ENCODE measurements around the gene PHF21B.

PHF21B gene

DNA sequence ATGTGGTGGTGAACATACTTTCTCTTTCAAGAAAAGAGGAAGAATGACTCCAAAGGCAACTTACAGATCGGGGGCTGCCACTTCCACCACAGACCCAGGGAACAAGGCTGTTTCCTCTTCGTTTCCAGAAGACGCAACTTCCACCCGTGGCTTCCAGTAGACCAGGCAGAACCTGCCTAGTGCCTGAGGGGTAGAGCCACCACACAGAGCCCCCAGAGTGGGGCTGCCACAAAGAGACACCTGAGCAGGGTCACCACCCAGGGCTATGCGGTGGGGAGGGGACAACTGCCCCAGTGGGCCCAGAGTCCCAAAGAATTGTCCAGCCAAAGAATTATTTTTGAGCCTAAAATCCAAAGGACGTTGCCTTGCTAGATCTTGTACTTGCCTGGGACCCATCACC is 16.7 kb upstream of the PHF21B start:
- CTCF ChIA-PET: no interaction called here
- DNase-seq (ENCODE audit: extremely low spot score): no peak
- no peak for TF ChIP-seq TARDBP (IDR thresholded peaks at IDR 0.05)
- TF ChIP-seq ARNT (IDR thresholded peaks at IDR 0.05): no peak
- TF ChIP-seq HDGF (IDR thresholded peaks at IDR 0.05; ENCODE audit: borderline replicate concordance): no peak
- no peak for TF ChIP-seq SUZ12 (IDR thresholded peaks at IDR 0.05)
- no peak for TF ChIP-seq CTBP1 (IDR thresholded peaks at IDR 0.05; ENCODE audit: borderline replicate concordance)
- TF ChIP-seq ELF4 (IDR thresholded peaks at IDR 0.05): no peak
- POLR2A ChIA-PET: no interaction called here

DNA sequence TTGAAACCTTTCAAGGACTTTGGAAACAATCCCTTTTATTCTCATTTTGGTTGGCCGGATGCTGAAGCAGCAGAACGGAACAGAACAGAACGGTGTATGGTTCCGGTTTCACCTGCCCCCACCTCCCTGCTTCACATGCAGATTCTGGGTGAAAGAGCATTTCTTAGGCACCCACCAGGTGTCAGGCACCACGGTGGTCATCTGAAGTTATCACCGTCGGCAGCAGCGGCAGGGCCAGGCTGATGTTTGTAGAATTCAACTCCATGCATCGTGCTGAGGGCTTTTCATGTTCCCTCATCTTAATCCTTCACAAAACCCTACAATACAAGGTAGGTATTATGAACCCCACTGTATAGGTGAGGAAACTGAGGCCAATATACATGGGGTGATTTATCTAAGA is 13.6 kb upstream of the PHF21B start:
- ChIA-PET POLR2A (no interaction called here), CTCF (no interaction called here)
- TF ChIP-seq FOXA1 (IDR thresholded peaks at IDR 0.05) (no peak), TARDBP (IDR thresholded peaks at IDR 0.05) (no peak), ELF4 (IDR thresholded peaks at IDR 0.05) (no peak), CTBP1 (IDR thresholded peaks at IDR 0.05; ENCODE audit: borderline replicate concordance) (no peak)
- DNase-seq (ENCODE audit: extremely low spot score): no peak

DNA sequence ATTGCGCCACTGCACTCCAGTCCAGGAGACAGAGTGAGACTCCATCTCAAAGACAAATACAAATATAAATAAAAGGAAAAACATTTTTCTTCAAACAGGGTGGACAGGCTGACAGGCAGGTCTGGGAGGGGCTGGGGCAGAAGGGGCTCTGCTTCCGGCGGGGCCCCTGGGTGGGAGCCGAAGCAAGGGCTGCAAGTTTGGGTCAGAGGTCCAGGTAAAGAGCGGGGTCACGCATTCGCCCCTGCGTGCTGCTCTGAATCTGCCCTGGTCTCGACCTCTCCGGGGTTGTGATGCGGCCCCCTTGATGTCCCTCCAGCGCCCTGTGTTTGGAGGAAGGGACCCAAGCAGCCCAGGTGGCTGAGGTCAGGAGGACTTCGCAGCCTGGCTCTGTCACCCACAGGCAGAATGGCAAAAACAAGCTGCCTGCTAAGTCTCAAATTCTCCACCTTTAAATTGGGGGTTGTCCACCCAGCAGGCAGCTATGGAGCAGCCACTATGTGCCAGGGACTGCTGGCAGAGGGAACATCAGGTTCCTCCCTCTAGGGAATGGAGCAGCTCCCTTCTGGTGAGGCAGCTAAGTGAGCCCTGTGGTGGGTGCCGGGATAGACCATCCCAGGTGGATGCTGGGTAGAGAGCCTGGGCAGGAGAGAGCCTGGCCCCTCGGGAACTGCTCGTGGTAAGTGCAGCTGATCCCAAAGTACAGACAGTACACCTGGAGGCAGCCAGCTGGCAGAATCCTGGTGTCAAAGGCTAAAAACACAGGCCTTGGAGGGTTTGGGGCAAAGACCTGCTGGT is 10.3 kb upstream of the PHF21B start:
- TF ChIP-seq ELF4 (IDR thresholded peaks at IDR 0.05) (no peak), L3MBTL2 (conservative IDR thresholded peaks at IDR 0.05) (no peak), LEF1 (IDR thresholded peaks at IDR 0.05; ENCODE audit: borderline replicate concordance) (no peak), TARDBP (IDR thresholded peaks at IDR 0.05) (no peak), HDGF (IDR thresholded peaks at IDR 0.05; ENCODE audit: borderline replicate concordance) (no peak), BHLHE40 (IDR thresholded peaks at IDR 0.05; ENCODE audit: borderline replicate concordance) (no peak), ARNT (IDR thresholded peaks at IDR 0.05) (no peak), FOXM1 (IDR thresholded peaks at IDR 0.05; ENCODE audit: borderline replicate concordance) (no peak), SUZ12 (IDR thresholded peaks at IDR 0.05) (no peak), NFRKB (IDR thresholded peaks at IDR 0.05) (no peak), CTBP1 (IDR thresholded peaks at IDR 0.05; ENCODE audit: borderline replicate concordance) (no peak), FOXK2 (IDR thresholded peaks at IDR 0.05) (no peak), ZNF384 (IDR thresholded peaks at IDR 0.05) (no peak), FOXA1 (IDR thresholded peaks at IDR 0.05) (no peak)
- TF ChIP-seq, protein P1, sequence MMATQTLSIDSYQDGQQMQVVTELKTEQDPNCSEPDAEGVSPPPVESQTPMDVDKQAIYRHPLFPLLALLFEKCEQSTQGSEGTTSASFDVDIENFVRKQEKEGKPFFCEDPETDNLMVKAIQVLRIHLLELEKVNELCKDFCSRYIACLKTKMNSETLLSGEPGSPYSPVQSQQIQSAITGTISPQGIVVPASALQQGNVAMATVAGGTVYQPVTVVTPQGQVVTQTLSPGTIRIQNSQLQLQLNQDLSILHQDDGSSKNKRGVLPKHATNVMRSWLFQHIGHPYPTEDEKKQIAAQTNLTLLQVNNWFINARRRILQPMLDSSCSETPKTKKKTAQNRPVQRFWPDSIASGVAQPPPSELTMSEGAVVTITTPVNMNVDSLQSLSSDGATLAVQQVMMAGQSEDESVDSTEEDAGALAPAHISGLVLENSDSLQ (IDR thresholded peaks at IDR 0.05): no peak
- ChIA-PET POLR2A (no interaction called here), CTCF (interaction anchor here (0.6 kb wide), 1 partner anchor 15 kb away, joined by 3 read pairs; no protein-coding TSS in a partner anchor)
- DNase-seq (ENCODE audit: extremely low spot score): no peak

DNA sequence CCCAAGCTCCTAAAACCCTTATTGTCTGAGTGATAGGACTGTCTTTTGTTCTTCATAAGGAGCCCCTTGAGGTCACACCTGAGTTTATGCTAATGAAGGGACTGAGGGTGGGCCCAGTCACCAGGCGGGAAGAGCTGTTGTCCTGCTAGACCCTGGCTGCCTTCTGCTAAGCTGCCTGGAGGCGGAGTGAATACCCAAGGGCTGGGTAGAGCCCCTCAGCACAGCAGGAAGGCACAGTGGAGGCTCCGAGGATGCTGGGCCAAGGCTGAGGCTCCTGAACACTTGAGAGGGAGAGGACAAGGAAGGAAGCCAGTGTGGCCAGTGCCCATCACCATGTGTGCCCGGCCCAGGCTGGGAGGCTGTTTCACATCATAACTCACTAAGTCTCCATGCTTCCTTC is 4.8 kb upstream of the PHF21B start:
- ChIA-PET POLR2A (no interaction called here), CTCF (no interaction called here)
- no peak for DNase-seq (ENCODE audit: extremely low spot score)
- TF ChIP-seq, protein P1 (IDR thresholded peaks at IDR 0.05): no peak
- TF ChIP-seq NFRKB (IDR thresholded peaks at IDR 0.05): no peak
- TF ChIP-seq TARDBP (IDR thresholded peaks at IDR 0.05): no peak
- TF ChIP-seq ELF4 (IDR thresholded peaks at IDR 0.05): no peak
- TF ChIP-seq FOXM1 (IDR thresholded peaks at IDR 0.05; ENCODE audit: borderline replicate concordance): no peak
- TF ChIP-seq BHLHE40 (IDR thresholded peaks at IDR 0.05; ENCODE audit: borderline replicate concordance): no peak
- TF ChIP-seq LEF1 (IDR thresholded peaks at IDR 0.05; ENCODE audit: borderline replicate concordance): no peak
- no peak for TF ChIP-seq CTBP1 (IDR thresholded peaks at IDR 0.05; ENCODE audit: borderline replicate concordance)

DNA sequence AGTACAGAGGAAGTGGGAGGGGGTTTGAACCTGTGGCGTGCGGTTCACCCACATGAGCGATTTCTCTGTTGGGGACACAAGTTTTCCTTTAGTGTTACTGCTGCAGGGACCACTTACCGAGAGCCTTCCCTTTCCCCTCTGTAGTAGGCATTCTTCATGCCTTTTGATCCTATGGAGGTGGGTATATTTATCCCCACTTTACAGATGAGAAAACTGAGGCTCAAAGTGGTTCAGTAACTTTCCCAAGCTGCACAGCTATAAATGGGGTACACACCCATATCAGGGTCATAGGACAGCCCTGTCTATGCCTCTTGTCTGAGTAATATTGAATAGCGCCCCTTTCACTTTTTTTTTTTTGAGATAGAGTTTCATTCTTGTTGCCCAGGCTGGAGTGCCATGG is 3.3 kb upstream of the PHF21B start:
- TF ChIP-seq CTBP1 (IDR thresholded peaks at IDR 0.05; ENCODE audit: borderline replicate concordance): no peak
- no peak for TF ChIP-seq FOXK2 (IDR thresholded peaks at IDR 0.05)
- no peak for TF ChIP-seq SUZ12 (IDR thresholded peaks at IDR 0.05)
- TF ChIP-seq ZNF384 (IDR thresholded peaks at IDR 0.05): no peak
- TF ChIP-seq LEF1 (IDR thresholded peaks at IDR 0.05; ENCODE audit: borderline replicate concordance): no peak
- TF ChIP-seq HDGF (IDR thresholded peaks at IDR 0.05; ENCODE audit: borderline replicate concordance): no peak
- TF ChIP-seq L3MBTL2 (conservative IDR thresholded peaks at IDR 0.05): no peak
- no peak for TF ChIP-seq TARDBP (IDR thresholded peaks at IDR 0.05)
- TF ChIP-seq FOXA1 (IDR thresholded peaks at IDR 0.05): no peak
- no peak for TF ChIP-seq ARNT (IDR thresholded peaks at IDR 0.05)
- no peak for TF ChIP-seq BHLHE40 (IDR thresholded peaks at IDR 0.05; ENCODE audit: borderline replicate concordance)
- TF ChIP-seq FOXM1 (IDR thresholded peaks at IDR 0.05; ENCODE audit: borderline replicate concordance): no peak
- TF ChIP-seq ELF4 (IDR thresholded peaks at IDR 0.05): no peak
- POLR2A ChIA-PET: no interaction called here
- CTCF ChIA-PET: no interaction called here

DNA sequence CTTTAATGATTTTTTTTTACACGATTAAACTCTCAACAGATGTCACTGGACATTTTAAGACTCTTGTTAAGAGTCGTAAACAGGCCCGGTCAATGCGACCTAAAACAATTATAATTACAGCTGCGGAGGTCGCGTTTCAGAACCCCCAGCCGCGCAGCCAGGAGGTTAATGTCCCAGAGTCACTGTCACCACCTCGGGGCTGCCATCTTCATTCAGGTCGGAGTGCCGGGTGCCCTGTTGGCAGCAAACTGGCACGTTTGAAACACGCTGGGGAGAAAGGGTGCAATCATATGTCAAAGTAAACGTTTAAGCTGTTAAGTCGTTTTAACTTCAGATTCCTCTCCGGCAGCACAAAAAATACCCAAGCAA is 711 bp upstream of the PHF21B start:
- TF ChIP-seq L3MBTL2 (conservative IDR thresholded peaks at IDR 0.05) (0 out of 2 replicates have a peak, but pooled peaks have one; percentile 7), SUZ12 (IDR thresholded peaks at IDR 0.05) (no peak)
- DNase-seq (ENCODE audit: extremely low spot score): no peak
- ChIA-PET POLR2A (no interaction called here), CTCF (no interaction called here)

More for the DNA sequence above, 3.3 kb upstream of the PHF21B start:
- DNase-seq (ENCODE audit: extremely low spot score): no peak

DNA sequence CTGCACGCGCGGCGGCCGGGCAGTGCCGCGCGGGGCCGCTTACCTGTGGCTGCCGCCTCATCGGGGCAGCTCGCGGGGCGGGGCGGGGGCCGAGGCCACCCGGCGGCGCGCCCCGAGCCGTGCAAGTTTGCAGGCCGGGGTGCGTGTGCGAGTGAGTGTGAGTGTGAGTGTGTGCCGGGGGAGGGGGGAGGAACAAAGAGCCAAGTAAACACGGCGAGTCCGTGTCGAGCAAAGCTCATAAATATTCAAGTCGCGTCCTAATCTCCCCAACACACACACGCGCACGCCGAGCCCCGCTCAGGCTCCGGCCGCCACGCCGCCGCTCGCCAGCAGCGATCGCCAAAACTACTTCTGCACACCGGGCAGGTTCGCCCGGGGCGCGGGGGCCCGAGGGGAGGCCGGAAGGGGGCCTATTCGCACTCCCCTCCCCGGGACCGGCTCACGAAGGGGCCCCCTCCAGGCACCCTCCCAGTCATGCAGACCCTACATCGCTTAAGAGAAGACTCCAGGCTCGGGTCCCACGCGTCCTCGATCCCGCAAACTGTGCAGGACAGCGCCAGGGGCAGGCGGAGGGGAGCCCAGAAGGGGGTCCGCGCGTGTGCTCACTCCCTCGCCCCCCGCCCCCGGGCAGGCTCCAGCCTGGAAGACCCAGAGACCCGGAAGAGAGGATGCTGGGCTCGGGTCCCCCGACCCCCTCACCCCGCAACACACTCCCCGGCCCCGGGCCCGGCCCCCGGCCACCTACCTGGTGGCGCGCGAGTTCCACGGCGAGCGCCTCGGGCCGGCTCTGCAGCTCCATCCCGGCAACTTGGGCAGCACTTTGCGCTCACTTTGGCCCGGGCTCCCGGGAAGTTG is 827 bp downstream of the PHF21B start:
- TF ChIP-seq, protein P1 (IDR thresholded peaks at IDR 0.05): no peak
- no peak for TF ChIP-seq CTBP1 (IDR thresholded peaks at IDR 0.05; ENCODE audit: borderline replicate concordance)
- TF ChIP-seq ELF4 (IDR thresholded peaks at IDR 0.05): no peak
- no peak for TF ChIP-seq ZNF384 (IDR thresholded peaks at IDR 0.05)
- no peak for TF ChIP-seq FOXA1 (IDR thresholded peaks at IDR 0.05)
- TF ChIP-seq BHLHE40 (IDR thresholded peaks at IDR 0.05; ENCODE audit: borderline replicate concordance): no peak
- no peak for TF ChIP-seq HDGF (IDR thresholded peaks at IDR 0.05; ENCODE audit: borderline replicate concordance)
- no peak for TF ChIP-seq LEF1 (IDR thresholded peaks at IDR 0.05; ENCODE audit: borderline replicate concordance)
- POLR2A ChIA-PET: interaction anchor here (1.1 to 3.5 kb wide), 6 partner anchors 11 to 154 kb away, joined by 3 to 16 read pairs (median 4); partner anchors contain the start of gene NUP50
- no peak for DNase-seq (ENCODE audit: extremely low spot score)
- CTCF ChIA-PET: no interaction called here

Measured in HEK293T (cell line).